WTC11 (cell line): ENCODE measurements around the gene ARHGAP26. TPM values are rescaled to one million over a fixed set of nuclear protein-coding genes. Genes with fewer than 3 reads are reported as not detected.
A peak's percentile ranks its signal among the peaks of the same experiment; 100 is the strongest.

Experiments used
- ATAC-seq: fragments of 200-7000 bp; cut with Tn5 transposase; 2 replicates; pipeline ENCODE4 v1.10.0; 2021; ENCODE audit warnings: mild to moderate bottlenecking, moderate library complexity
- CTCF ChIA-PET: fragments of 300-600 bp; sonication (Branson Sonifier 250); formaldehyde crosslinking; loops from one replicate; lab custom pipeline; 2021; ENCODE audit warnings: antibody characterized with exemption; lab: Charles Lee
- POLR2A ChIA-PET: fragments of 350-600 bp; sonication (Branson Sonifier 250); formaldehyde crosslinking; loops from one replicate; lab custom pipeline; 2021; ENCODE audit warnings: antibody characterized with exemption; lab: Charles Lee
- DNase-seq: peaks from one replicate; pipeline ENCODE4 v3.0.0; 2021; ENCODE audit warnings: low spot score
- H3K27ac Mint-ChIP-seq: 2 replicates; pipeline ENCODE4 v1.8.0; 2021; ENCODE audit warnings: mixed read lengths
- H3K27me3 Mint-ChIP-seq: 2 replicates; pipeline ENCODE4 v1.8.0; 2021; ENCODE audit warnings: low read depth, mild to moderate bottlenecking, moderate library complexity, mixed read lengths
- H3K36me3 Mint-ChIP-seq: 2 replicates; pipeline ENCODE4 v1.8.0; 2021; ENCODE audit warnings: mixed read lengths
- H3K4me1 Mint-ChIP-seq: 2 replicates; pipeline ENCODE4 v1.8.0; 2022; ENCODE audit warnings: mixed read lengths
- H3K4me3 Mint-ChIP-seq: 2 replicates; pipeline ENCODE4 v1.8.0; 2021; ENCODE audit warnings: mild to moderate bottlenecking, moderate library complexity, mixed read lengths
- H3K9me3 Mint-ChIP-seq: 2 replicates; pipeline ENCODE4 v1.8.0; 2021; ENCODE audit warnings: mixed read lengths
- E2F4 ChIP-seq: sonication (generic); formaldehyde crosslinking; IDR thresholded peaks from 2 replicates; pipeline ENCODE4 v1.8.1; 2022; ENCODE audit warnings: low read depth, mild to moderate bottlenecking, moderate library complexity, missing genetic modification reagents, borderline replicate concordance
- FOXJ3 ChIP-seq: sonication (generic); formaldehyde crosslinking; IDR thresholded peaks from 2 replicates; pipeline ENCODE4 v1.9.0; 2021; ENCODE audit warnings: missing genetic modification reagents, mild to moderate bottlenecking, borderline replicate concordance
- FOXP4 ChIP-seq: sonication (generic); formaldehyde crosslinking; IDR thresholded peaks from 2 replicates; pipeline ENCODE4 v1.8.0; 2022; ENCODE audit warnings: mild to moderate bottlenecking, missing genetic modification reagents
- JUN ChIP-seq: sonication (generic); formaldehyde crosslinking; IDR thresholded peaks from 2 replicates; pipeline ENCODE4 v1.8.0; 2023; ENCODE audit warnings: mild to moderate bottlenecking, missing genetic modification reagents
- KAT7 ChIP-seq: sonication (generic); formaldehyde crosslinking; IDR thresholded peaks from 2 replicates; pipeline ENCODE4 v1.8.1; 2023; ENCODE audit warnings: missing genetic modification reagents, mild to moderate bottlenecking, borderline replicate concordance
- MXD4 ChIP-seq: fragments of 250-450 bp; sonication (Bioruptor Pico); IDR thresholded peaks from 2 replicates; pipeline ENCODE4 v1.8.0; 2021; ENCODE audit warnings: mild to moderate bottlenecking, moderate library complexity, borderline replicate concordance
- NFATC4 ChIP-seq: fragments of 250-450 bp; sonication (Bioruptor Pico); IDR thresholded peaks from 2 replicates; pipeline ENCODE4 v1.9.0; 2021; ENCODE audit warnings: mild to moderate bottlenecking
- NFE2L1 ChIP-seq: sonication (generic); formaldehyde crosslinking; IDR thresholded peaks from 2 replicates; pipeline ENCODE4 v1.8.1; 2023; ENCODE audit warnings: missing genetic modification reagents
- OVOL2 ChIP-seq: fragments of 250-450 bp; sonication (Bioruptor Pico); IDR thresholded peaks from 2 replicates; pipeline ENCODE4 v1.9.0; 2021; ENCODE audit warnings: mild to moderate bottlenecking, borderline replicate concordance
- PRDM15 ChIP-seq: sonication (generic); formaldehyde crosslinking; IDR thresholded peaks from 2 replicates; pipeline ENCODE4 v1.8.0; 2022; ENCODE audit warnings: missing genetic modification reagents
- USF2 ChIP-seq: sonication (generic); formaldehyde crosslinking; IDR thresholded peaks from 2 replicates; pipeline ENCODE4 v1.8.1; 2023; ENCODE audit warnings: mild to moderate bottlenecking, missing genetic modification reagents, moderate library complexity
- ZBTB21 ChIP-seq: sonication (generic); formaldehyde crosslinking; IDR thresholded peaks from 2 replicates; pipeline ENCODE4 v1.8.1; 2023; ENCODE audit warnings: mild to moderate bottlenecking, missing genetic modification reagents, borderline replicate concordance
- ZNF232 ChIP-seq: sonication (generic); formaldehyde crosslinking; IDR thresholded peaks from 2 replicates; pipeline ENCODE4 v1.8.0; 2022; ENCODE audit warnings: mild to moderate bottlenecking, missing genetic modification reagents
- total RNA-seq: library from RNA; stranded (reverse); gene quantifications from 3 replicates; pipeline ENCODE4 v1.2.3, GENCODE V29; 2021
- TF ChIP-seq, protein P1 (sequence below): sonication (generic); formaldehyde crosslinking; IDR thresholded peaks from 2 replicates; pipeline ENCODE4 v1.8.0; 2022; ENCODE audit warnings: mild to moderate bottlenecking, missing genetic modification reagents
- TF ChIP-seq, protein P2 (sequence below): fragments of 250-450 bp; sonication (Bioruptor Pico); IDR thresholded peaks from 2 replicates; pipeline ENCODE4 v1.9.0; 2021; ENCODE audit warnings: mild to moderate bottlenecking, borderline replicate concordance
- TF ChIP-seq, protein P3 (sequence below): sonication (generic); formaldehyde crosslinking; IDR thresholded peaks from 2 replicates; pipeline ENCODE4 v1.8.1; 2022; ENCODE audit warnings: mild to moderate bottlenecking, moderate library complexity, missing genetic modification reagents

Gene ARHGAP26
- total RNA-seq, 1 experiment from 2014 or later = 22.3 TPM

- no peaks in the 10 kb centered on the region for H3K9me3 Mint-ChIP-seq
- TF ChIP-seq FOXJ3 (CRISPR knock-in tag) (no peak), ZNF232 (CRISPR knock-in tag) (no peak), KAT7 (no peak), ZBTB21 (CRISPR knock-in tag) (no peak), E2F4 (no peak), OVOL2 (no peak), NFATC4 (no peak), PRDM15 (CRISPR knock-in tag) (no peak), JUN (CRISPR knock-in tag) (no peak), MXD4 (CRISPR knock-in tag) (no peak)
- TF ChIP-seq, protein P1, sequence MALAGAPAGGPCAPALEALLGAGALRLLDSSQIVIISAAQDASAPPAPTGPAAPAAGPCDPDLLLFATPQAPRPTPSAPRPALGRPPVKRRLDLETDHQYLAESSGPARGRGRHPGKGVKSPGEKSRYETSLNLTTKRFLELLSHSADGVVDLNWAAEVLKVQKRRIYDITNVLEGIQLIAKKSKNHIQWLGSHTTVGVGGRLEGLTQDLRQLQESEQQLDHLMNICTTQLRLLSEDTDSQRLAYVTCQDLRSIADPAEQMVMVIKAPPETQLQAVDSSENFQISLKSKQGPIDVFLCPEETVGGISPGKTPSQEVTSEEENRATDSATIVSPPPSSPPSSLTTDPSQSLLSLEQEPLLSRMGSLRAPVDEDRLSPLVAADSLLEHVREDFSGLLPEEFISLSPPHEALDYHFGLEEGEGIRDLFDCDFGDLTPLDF (CRISPR knock-in tag) = no peak
- TF ChIP-seq, protein P2, sequence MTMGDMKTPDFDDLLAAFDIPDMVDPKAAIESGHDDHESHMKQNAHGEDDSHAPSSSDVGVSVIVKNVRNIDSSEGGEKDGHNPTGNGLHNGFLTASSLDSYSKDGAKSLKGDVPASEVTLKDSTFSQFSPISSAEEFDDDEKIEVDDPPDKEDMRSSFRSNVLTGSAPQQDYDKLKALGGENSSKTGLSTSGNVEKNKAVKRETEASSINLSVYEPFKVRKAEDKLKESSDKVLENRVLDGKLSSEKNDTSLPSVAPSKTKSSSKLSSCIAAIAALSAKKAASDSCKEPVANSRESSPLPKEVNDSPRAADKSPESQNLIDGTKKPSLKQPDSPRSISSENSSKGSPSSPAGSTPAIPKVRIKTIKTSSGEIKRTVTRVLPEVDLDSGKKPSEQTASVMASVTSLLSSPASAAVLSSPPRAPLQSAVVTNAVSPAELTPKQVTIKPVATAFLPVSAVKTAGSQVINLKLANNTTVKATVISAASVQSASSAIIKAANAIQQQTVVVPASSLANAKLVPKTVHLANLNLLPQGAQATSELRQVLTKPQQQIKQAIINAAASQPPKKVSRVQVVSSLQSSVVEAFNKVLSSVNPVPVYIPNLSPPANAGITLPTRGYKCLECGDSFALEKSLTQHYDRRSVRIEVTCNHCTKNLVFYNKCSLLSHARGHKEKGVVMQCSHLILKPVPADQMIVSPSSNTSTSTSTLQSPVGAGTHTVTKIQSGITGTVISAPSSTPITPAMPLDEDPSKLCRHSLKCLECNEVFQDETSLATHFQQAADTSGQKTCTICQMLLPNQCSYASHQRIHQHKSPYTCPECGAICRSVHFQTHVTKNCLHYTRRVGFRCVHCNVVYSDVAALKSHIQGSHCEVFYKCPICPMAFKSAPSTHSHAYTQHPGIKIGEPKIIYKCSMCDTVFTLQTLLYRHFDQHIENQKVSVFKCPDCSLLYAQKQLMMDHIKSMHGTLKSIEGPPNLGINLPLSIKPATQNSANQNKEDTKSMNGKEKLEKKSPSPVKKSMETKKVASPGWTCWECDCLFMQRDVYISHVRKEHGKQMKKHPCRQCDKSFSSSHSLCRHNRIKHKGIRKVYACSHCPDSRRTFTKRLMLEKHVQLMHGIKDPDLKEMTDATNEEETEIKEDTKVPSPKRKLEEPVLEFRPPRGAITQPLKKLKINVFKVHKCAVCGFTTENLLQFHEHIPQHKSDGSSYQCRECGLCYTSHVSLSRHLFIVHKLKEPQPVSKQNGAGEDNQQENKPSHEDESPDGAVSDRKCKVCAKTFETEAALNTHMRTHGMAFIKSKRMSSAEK (CRISPR knock-in tag) = no peak
- TF ChIP-seq, all 79 proteins: peak for 0
- H3K4me3 Mint-ChIP-seq = no peak overlapping the region
- H3K27me3 Mint-ChIP-seq = no peaks in the 10 kb centered on the region
- no peak for ATAC-seq
- 0 out of 2 replicates have a peak overlapping the region, but pooled peaks have one; percentile 26 for H3K27ac Mint-ChIP-seq
- ChIA-PET CTCF (interaction anchor here (0.9 kb wide), 1 partner anchor 21 kb away, joined by 4 read pairs; no protein-coding TSS in a partner anchor), POLR2A (interaction anchor here (0.5 kb wide), 1 partner anchor 183 kb away, joined by 5 read pairs; no protein-coding TSS in a partner anchor)
- H3K36me3 Mint-ChIP-seq = no peaks in the 10 kb centered on the region
- peaks cover 4% of the 10 kb centered on the region; the same call in 1 of the 2 replicates for H3K4me1 Mint-ChIP-seq
- no peak for DNase-seq
These were observed 418.5 kb downstream of the ARHGAP26 start for GRCh38 chr5:143188692-143189091.

DNA sequence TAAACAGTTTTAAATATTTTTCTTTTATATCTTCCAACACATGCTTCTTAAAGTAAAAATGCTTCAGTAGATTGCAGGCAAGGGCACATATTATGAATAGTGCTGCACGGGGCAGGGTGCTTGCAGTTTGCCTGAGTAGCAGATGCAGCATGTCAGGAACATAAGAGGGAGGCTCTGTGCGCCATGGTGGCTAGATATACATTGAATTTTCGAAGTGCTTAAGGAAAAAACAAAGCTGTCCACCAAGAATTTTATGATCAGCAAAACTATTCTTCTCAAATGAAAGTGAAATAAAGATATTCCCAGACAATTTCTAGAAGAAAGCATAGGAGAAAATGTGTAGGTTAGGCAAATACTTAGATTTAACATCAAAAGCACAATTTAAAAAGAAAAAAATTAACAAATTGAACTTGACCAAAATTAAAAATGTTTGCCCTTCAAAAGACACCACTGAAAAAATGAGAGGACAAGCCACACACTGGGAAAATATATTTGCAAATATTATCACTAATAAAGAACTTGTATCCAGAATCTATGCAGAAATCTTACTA, 420.2 kb downstream of the ARHGAP26 start:
- Mint-ChIP-seq H3K27ac (no peak overlapping the region), H3K9me3 (no peaks in the 10 kb centered on the region), H3K27me3 (no peaks in the 10 kb centered on the region), H3K4me3 (no peak overlapping the region), H3K4me1 (peaks cover 8% of the 10 kb centered on the region), H3K36me3 (no peaks in the 10 kb centered on the region)
- TF ChIP-seq, protein P3, sequence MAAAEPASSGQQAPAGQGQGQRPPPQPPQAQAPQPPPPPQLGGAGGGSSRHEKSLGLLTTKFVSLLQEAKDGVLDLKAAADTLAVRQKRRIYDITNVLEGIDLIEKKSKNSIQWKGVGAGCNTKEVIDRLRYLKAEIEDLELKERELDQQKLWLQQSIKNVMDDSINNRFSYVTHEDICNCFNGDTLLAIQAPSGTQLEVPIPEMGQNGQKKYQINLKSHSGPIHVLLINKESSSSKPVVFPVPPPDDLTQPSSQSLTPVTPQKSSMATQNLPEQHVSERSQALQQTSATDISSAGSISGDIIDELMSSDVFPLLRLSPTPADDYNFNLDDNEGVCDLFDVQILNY (CRISPR knock-in tag) = no peak
- TF ChIP-seq FOXP4 = no peak
- no peak for TF ChIP-seq NFE2L1
- TF ChIP-seq USF2 (CRISPR knock-in tag) = no peak
- no peak for ATAC-seq
- ChIA-PET CTCF (no interaction called here), POLR2A (interaction anchor here (0.6 kb wide), 1 partner anchor 206 kb away, joined by 3 read pairs; no protein-coding TSS in a partner anchor)
- no peak for DNase-seq
